DOHH2 (cell line): ENCODE data around the gene ADAMTS18.
"Not testable (repeated sequence)": the region's sequence is repeated elsewhere in the genome, so short reads cannot be mapped to it uniquely, and the experiment has no call there.

ENCODE experiments used
- H3F3A ChIP-seq: fragments of 200-600 bp; sonication (generic), shearing (Covaris generic); 2 replicates; pipeline ENCODE4 v1.6.0; 2016; ENCODE audit warnings: antibody characterized with exemption, mild to moderate bottlenecking; ENCODE audit not compliant: control insufficient read depth, insufficient read depth
- H3K27ac ChIP-seq: fragments of 200-600 bp; sonication (generic); 2 replicates; pipeline ENCODE4 v1.5.1; 2014; ENCODE audit warnings: low read depth, mild to moderate bottlenecking, low read length, moderate library complexity
- H3K27me3 ChIP-seq: fragments of 200-600 bp; sonication (generic); 2 replicates; pipeline ENCODE4 v1.6.1; 2014; ENCODE audit warnings: mild to moderate bottlenecking, low read length, mixed read lengths; ENCODE audit not compliant: control insufficient read depth
- H3K36me3 ChIP-seq: fragments of 200-600 bp; sonication (generic); 2 replicates; pipeline ENCODE4 v1.6.1; 2014; ENCODE audit warnings: mild to moderate bottlenecking, low read length, moderate library complexity, mixed read lengths; ENCODE audit not compliant: control insufficient read depth
- H3K4me1 ChIP-seq: fragments of 200-600 bp; sonication (generic); 2 replicates; pipeline ENCODE4 v1.6.1; 2014; ENCODE audit warnings: mild to moderate bottlenecking, low read length, mixed read lengths; ENCODE audit not compliant: control insufficient read depth
- H3K4me2 ChIP-seq: fragments of 200-600 bp; sonication (generic); 2 replicates; pipeline ENCODE4 v1.6.0; 2014; ENCODE audit warnings: mild to moderate bottlenecking, low read length, moderate library complexity
- H3K4me3 ChIP-seq: fragments of 200-600 bp; sonication (generic); 2 replicates; pipeline ENCODE4 v1.5.1; 2014; ENCODE audit warnings: mild to moderate bottlenecking, low read length, mixed read lengths
- H3K79me2 ChIP-seq: fragments of 200-600 bp; sonication (generic); 2 replicates; pipeline ENCODE4 v1.6.1; 2014; ENCODE audit warnings: mild to moderate bottlenecking, low read length, mixed read lengths; ENCODE audit not compliant: control insufficient read depth
- H3K9me2 ChIP-seq: fragments of 200-600 bp; sonication (generic); replicated peaks from 2 replicates; pipeline ENCODE4 v1.6.1; 2014; ENCODE audit warnings: mild to moderate bottlenecking, low read length, mixed read lengths; ENCODE audit not compliant: control insufficient read depth
- H3K9me3 ChIP-seq: fragments of 200-600 bp; sonication (generic); 2 replicates; pipeline ENCODE4 v1.6.1; 2014; ENCODE audit warnings: antibody characterized with exemption, low read length, mixed read lengths; ENCODE audit not compliant: control insufficient read depth, insufficient read depth
- H4K20me1 ChIP-seq: fragments of 200-600 bp; sonication (generic); 2 replicates; pipeline ENCODE4 v1.6.0; 2014; ENCODE audit warnings: low read depth, mild to moderate bottlenecking, antibody characterized with exemption, low read length, moderate library complexity; ENCODE audit not compliant: control insufficient read depth, insufficient read depth
- EZH2phosphoT487 ChIP-seq: fragments of 200-600 bp; sonication (generic); IDR thresholded peaks from 2 replicates; pipeline ENCODE4 v1.6.1; 2017; ENCODE audit warnings: borderline replicate concordance, mild to moderate bottlenecking, antibody characterized with exemption, low read length, moderate library complexity, mixed read lengths
- TF ChIP-seq, protein P1 (sequence below): fragments of 200-600 bp; sonication (generic); IDR thresholded peaks from one replicate; pipeline ENCODE4 v1.5.1; 2014; ENCODE audit warnings: antibody characterized with exemption, mild to moderate bottlenecking, low read depth, low read length; ENCODE audit not compliant: poor library complexity, severe bottlenecking

Gene ADAMTS18

DNA sequence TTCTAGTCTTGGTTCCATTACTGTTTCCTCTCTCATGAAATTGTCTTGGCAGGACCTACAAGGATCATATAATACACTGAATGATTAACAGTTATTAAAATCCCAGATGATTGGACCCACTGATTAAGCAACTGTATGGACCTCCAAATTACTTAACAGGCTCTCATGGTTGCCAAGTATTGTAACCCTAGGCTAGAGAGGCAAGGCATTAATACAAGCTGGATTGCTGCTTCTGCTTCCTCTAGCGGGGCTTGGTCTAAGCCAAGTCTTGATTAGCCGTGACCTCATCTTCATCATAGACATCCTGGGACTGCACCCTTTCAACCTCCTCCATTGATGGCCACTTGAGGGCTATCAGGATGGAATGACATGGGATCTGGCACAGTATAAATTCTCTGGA is 188.7 kb downstream of the ADAMTS18 start:
- Histone ChIP-seq H3K9me2 (no peaks in the 10 kb centered on the region), H3K79me2 (no peaks in the 10 kb centered on the region), H3K4me2 (no peak overlapping the region), H3K27me3 (no peaks in the 10 kb centered on the region), H3K27ac (no peak overlapping the region), H3K4me3 (no peak overlapping the region), H3F3A (no peaks in the 10 kb centered on the region), H3K36me3 (no peaks in the 10 kb centered on the region), H3K4me1 (no peaks in the 10 kb centered on the region), H4K20me1 (no peaks in the 10 kb centered on the region), H3K9me3 (no peaks in the 10 kb centered on the region)
- TF ChIP-seq EZH2phosphoT487, result no peak
- TF ChIP-seq, protein P1, sequence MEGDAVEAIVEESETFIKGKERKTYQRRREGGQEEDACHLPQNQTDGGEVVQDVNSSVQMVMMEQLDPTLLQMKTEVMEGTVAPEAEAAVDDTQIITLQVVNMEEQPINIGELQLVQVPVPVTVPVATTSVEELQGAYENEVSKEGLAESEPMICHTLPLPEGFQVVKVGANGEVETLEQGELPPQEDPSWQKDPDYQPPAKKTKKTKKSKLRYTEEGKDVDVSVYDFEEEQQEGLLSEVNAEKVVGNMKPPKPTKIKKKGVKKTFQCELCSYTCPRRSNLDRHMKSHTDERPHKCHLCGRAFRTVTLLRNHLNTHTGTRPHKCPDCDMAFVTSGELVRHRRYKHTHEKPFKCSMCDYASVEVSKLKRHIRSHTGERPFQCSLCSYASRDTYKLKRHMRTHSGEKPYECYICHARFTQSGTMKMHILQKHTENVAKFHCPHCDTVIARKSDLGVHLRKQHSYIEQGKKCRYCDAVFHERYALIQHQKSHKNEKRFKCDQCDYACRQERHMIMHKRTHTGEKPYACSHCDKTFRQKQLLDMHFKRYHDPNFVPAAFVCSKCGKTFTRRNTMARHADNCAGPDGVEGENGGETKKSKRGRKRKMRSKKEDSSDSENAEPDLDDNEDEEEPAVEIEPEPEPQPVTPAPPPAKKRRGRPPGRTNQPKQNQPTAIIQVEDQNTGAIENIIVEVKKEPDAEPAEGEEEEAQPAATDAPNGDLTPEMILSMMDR, result no peak

DNA sequence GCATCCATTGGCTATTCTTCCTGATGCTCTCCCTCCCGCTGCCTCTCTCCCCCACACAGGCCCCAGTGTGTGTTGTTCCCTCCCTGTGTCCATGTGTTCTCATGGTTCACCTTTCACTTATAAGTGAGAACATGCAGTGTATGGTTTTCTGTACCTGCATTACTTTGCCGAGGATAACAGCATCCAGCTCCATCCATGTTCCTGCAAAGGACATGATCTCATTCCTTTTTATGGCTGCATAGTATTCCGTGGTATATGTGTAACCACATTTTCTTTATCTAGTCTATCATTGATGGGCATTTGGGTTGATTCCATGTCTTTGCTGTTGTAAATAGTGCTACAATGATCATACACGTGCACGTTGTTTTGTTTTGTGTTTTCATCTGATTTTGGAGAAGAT is 192.4 kb downstream of the ADAMTS18 start:
- not testable (repeated sequence) for H3K4me3 ChIP-seq, H3K9me3 ChIP-seq, H3K27me3 ChIP-seq, H3K79me2 ChIP-seq, H3K9me2 ChIP-seq, H3K36me3 ChIP-seq, H4K20me1 ChIP-seq, H3K4me1 ChIP-seq, H3K27ac ChIP-seq, H3F3A ChIP-seq, H3K4me2 ChIP-seq

DNA sequence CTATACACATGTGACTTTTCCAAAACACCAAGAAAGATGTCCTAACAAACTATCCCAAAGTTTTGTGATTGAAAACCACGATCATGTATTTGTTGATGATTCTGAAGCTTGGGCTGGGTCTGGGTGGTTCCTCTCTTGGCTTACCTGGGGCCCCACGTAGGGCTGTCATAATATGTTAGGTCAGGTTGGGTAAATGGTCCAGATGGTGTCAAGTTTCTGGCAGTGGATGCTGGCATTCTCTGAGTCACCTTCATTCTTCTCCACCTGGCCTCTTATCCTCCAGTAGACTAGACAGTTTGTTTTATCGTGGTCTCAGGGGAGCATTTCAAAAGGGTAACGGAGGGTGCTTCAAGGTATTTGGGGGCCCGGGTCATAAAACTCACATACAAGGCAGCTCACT is 196.2 kb downstream of the ADAMTS18 start:
- Histone ChIP-seq H3K27me3 (peaks cover 10% of the 10 kb centered on the region), H3K4me3 (no peak overlapping the region), H3K27ac (no peak overlapping the region), H4K20me1 (no peaks in the 10 kb centered on the region), H3F3A (no peaks in the 10 kb centered on the region), H3K79me2 (no peaks in the 10 kb centered on the region), H3K4me2 (no peak overlapping the region), H3K9me2 (no peaks in the 10 kb centered on the region), H3K9me3 (no peaks in the 10 kb centered on the region), H3K36me3 (no peaks in the 10 kb centered on the region), H3K4me1 (no peaks in the 10 kb centered on the region)
- TF ChIP-seq, protein P1, result no peak
- TF ChIP-seq EZH2phosphoT487, result no peak

DNA sequence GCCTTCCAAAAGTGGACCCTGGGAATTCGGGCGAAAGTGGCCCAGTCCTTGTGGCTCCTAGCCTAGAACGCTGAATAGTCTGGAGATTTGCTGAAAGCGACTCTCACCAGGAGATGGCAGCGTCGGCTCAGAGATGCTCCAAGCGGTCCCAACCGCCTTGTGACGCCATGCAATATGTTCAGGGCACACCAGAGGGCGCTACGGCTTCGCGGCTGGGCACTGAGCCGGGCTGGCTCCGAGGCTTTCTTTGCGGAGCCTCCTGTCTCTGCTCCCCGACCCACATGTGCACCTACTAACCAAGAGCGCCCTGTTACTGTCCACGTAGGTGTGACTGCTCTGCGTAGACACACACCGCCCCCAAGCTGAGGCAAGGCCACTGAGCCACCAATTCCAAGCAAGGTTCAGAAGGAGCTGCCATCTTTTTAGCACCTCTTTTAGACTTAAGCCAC is 198.7 kb downstream of the ADAMTS18 start:
- Histone ChIP-seq H3K27me3 (peaks cover 10% of the 10 kb centered on the region), H3F3A (no peaks in the 10 kb centered on the region), H3K4me1 (no peaks in the 10 kb centered on the region), H3K4me2 (no peak overlapping the region), H3K4me3 (no peak overlapping the region), H3K27ac (no peak overlapping the region), H3K9me2 (no peaks in the 10 kb centered on the region), H3K36me3 (no peaks in the 10 kb centered on the region), H3K79me2 (no peaks in the 10 kb centered on the region), H3K9me3 (no peaks in the 10 kb centered on the region), H4K20me1 (no peaks in the 10 kb centered on the region)
- TF ChIP-seq, protein P1, result peak; percentile 96
- no peak for TF ChIP-seq EZH2phosphoT487
